Cardiac muscle cell (in vitro differentiated cells and primary cell): ENCODE results near the gene MXI1. TPM values are rescaled to one million over a fixed set of nuclear protein-coding genes. Genes with fewer than 3 reads are reported as not detected.

Experiments used
- DNase-seq, 2 donors: peaks; one replicate each; pipeline versions ENCODE4 v3.0.0 to v3.0.0-alpha.2; 2010 to 2017; ENCODE audit warnings: low read depth in 1 of 2, low spot score in 1 of 2
- H3K27ac ChIP-seq: fragments of 200-600 bp; sonication (generic); 2 replicates; pipeline ENCODE4 v1.5.1; 2016
- H3K27me3 ChIP-seq: fragments of 200-600 bp; sonication (generic); 2 replicates; pipeline ENCODE4 v1.6.0; 2016; ENCODE audit warnings: control low read depth
- H3K36me3 ChIP-seq: fragments of 200-600 bp; sonication (generic); 2 replicates; pipeline ENCODE4 v1.5.1; 2016; ENCODE audit warnings: control low read depth
- H3K4me1 ChIP-seq: fragments of 200-600 bp; sonication (generic); 2 replicates; pipeline ENCODE4 v1.8.1; 2017; ENCODE audit warnings: low read depth, mild to moderate bottlenecking, mixed run types
- H3K4me3 ChIP-seq: fragments of 200-600 bp; sonication (generic); 2 replicates; pipeline ENCODE4 v1.5.1; 2016; ENCODE audit warnings: mild to moderate bottlenecking
- H3K9me3 ChIP-seq: fragments of 200-600 bp; sonication (generic); 2 replicates; pipeline ENCODE4 v1.5.1; 2017; ENCODE audit warnings: low read depth, mild to moderate bottlenecking, control low read depth
- CTCF ChIP-seq: IDR thresholded peaks from 2 replicates; pipeline ENCODE4 v1.5.1; 2012; ENCODE audit warnings: low read depth, mild to moderate bottlenecking, low read length
- polyA plus RNA-seq: library from polyadenylated mRNA; unstranded; fragments of >200 nt; fragmentation: Nextera tagmentation; extraction: Ambion mirVana; gene quantifications from 2 replicates; pipeline ENCODE4 v1.2.1, GENCODE V29; 2016
- total RNA-seq: library from RNA; depleted of rRNA; stranded (reverse); fragments of >200 nt; gene quantifications from 2 replicates; pipeline ENCODE4 v1.2.3, GENCODE V29; 2016

The MXI1 gene
- total and polyA plus RNA-seq, 2 experiments from 2014 or later, result 55.0 to 68.4 TPM

- Histone ChIP-seq H3K4me1 (peaks cover 22% of the 10 kb centered on the region), H3K9me3 (no peaks in the 10 kb centered on the region), H3K36me3 (no peaks in the 10 kb centered on the region), H3K27ac (no peak overlapping the region), H3K27me3 (no peaks in the 10 kb centered on the region), H3K4me3 (no peak overlapping the region)
- no peak for TF ChIP-seq CTCF
- no peak for DNase-seq
Measured at GRCh38 chr10:110218632-110219031, 11.2 kb downstream of the MXI1 start.

GRCh38 chr10:110219884-110220283, 12.5 kb downstream of the MXI1 start:
- Histone ChIP-seq H3K4me1 (peaks cover 22% of the 10 kb centered on the region), H3K27ac (no peak overlapping the region), H3K27me3 (no peaks in the 10 kb centered on the region), H3K36me3 (no peaks in the 10 kb centered on the region), H3K9me3 (no peaks in the 10 kb centered on the region), H3K4me3 (no peak overlapping the region)
- DNase-seq, result no peak
- no peak for TF ChIP-seq CTCF

- DNase-seq, result no peak
- Histone ChIP-seq H3K9me3 (no peaks in the 10 kb centered on the region), H3K27me3 (no peaks in the 10 kb centered on the region), H3K27ac (no peak overlapping the region), H3K4me3 (no peak overlapping the region), H3K4me1 (peaks cover 24% of the 10 kb centered on the region), H3K36me3 (no peaks in the 10 kb centered on the region)
- no peak for TF ChIP-seq CTCF
Measured at GRCh38 chr10:110220398-110220797, 13.0 kb downstream of the MXI1 start.

- TF ChIP-seq CTCF, result no peak
- no peak overlapping the region for H3K4me3 ChIP-seq
- no peaks in the 10 kb centered on the region for H3K27me3 ChIP-seq
- no peaks in the 10 kb centered on the region for H3K9me3 ChIP-seq
- H3K27ac ChIP-seq, result peak overlapping the region; percentile 54
- H3K36me3 ChIP-seq, result no peaks in the 10 kb centered on the region
- peaks cover 18% of the 10 kb centered on the region for H3K4me1 ChIP-seq
- DNase-seq, result no peak
Measured at GRCh38 chr10:110221044-110221720, 13.8 kb downstream of the MXI1 start.

GRCh38 chr10:110221721-110222261, 14.4 kb downstream of the MXI1 start:
- peak overlapping the region; percentile 54 for H3K27ac ChIP-seq
- DNase-seq, result peak; percentile 89 to 94
- H3K9me3 ChIP-seq, result no peaks in the 10 kb centered on the region
- H3K4me1 ChIP-seq, result peaks cover 18% of the 10 kb centered on the region
- no peaks in the 10 kb centered on the region for H3K27me3 ChIP-seq
- no peaks in the 10 kb centered on the region for H3K36me3 ChIP-seq
- H3K4me3 ChIP-seq, result no peak overlapping the region
- peak; percentile 33 for TF ChIP-seq CTCF
